Stimulated activated CD8-positive, alpha-beta memory T cell treated with anti-CD3 and anti-CD28 coated beads, Interleukin-12 subunit alpha, Interleukin-12 subunit beta, amount 100 ng/mL, for 1 hour (primary cell): Measurements from ENCODE around the gene AMPD1.

Experiments used
- DNase-seq: peaks from one replicate; pipeline ENCODE4 v3.0.0-alpha.2; 2020; ENCODE audit warnings: low read depth

AMPD1 gene

GRCh38 chr1:114700036-114700600 lies 4.8 kb upstream of the AMPD1 start:
- DNase-seq = no peak

DNA sequence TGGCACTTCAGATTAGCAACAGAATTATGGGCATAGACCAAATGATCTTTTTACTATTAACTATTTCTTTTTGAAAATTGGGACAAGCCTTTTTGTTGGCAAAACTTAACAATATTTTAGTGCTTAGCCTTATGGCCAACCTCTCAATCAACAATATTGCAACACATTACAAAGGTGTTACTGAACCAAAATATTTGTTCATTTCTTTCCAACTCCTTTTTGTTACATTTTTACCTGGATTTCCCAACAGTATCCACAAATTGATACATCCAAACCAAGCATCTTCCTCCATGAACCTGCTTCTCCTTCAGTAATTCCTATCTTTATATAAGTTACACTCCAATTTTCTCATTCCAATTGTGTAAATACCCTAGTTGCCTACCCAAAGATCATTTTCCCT lies 1.5 kb upstream of the AMPD1 start:
- DNase-seq = no peak

- no peak for DNase-seq
These were observed 621 bp downstream of the AMPD1 start for GRCh38 chr1:114694540-114695310.

DNA sequence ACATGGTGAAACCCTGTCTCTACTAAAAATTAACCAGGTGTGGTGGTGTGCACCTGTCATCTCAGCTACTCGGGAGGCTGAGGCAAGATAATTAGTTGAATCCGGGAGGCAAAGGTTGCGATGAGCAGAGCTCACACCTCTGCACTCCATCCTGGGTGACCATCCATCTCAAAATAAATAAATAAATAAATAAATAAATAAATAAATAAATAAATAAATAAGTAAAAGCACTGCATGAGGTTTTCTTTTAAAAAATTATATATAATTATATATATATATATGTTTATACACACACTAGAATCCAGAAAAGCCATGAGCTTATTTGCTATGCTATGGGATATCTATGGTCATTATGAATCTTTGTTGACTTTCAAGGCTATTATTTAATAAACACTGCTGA lies 2.4 kb downstream of the AMPD1 start:
- no peak for DNase-seq

GRCh38 chr1:114691061-114691460 lies 4.3 kb downstream of the AMPD1 start:
- DNase-seq = no peak

- DNase-seq = no peak
These were observed 5.2 kb downstream of the AMPD1 start for GRCh38 chr1:114690148-114690547.

DNA sequence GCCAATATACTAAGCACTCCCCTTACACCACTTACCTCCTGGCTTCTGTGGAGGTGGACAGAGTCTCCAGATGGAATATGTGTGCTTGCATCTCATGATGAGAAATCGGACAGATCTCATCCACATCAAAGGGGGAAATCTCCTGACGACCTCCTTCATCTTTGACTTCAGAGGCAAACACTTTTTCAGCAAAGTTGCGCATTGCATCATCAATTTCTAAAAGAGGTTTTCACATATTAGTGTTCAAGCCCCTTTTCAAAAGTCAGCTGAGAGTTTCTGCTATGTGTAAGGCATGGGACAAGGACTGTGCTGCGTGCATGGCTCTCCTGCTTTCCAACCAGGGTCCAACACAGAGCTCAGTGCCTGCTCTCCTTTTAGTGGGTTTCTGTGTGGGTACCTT lies 6.8 kb downstream of the AMPD1 start:
- no peak for DNase-seq

- no peak for DNase-seq
These were observed 9.5 kb downstream of the AMPD1 start for GRCh38 chr1:114685851-114686250.

DNA sequence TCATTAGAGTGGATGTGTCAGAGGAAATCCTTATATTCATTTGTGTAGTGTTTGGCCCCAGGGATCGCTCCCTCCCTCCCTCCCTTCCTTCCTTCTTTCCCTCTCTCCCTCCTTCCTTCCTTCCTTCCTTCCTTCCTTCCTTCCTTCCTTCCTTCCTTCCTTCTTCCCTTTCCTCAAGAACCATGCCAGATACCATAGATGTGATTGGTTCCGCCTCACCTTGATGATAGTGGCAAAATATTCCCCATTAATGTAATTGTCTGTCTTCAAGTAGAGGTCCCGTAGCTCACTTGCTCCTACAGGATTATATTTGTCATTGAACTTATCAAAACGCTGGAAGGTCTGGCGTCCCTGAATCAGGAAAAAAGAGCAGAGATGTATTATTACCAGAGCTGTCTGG lies 17.7 kb downstream of the AMPD1 start:
- DNase-seq = no peak

- DNase-seq = no peak
These were observed 19.2 kb downstream of the AMPD1 start for GRCh38 chr1:114676115-114676514.

GRCh38 chr1:114671939-114672275 lies 23.4 kb downstream of the AMPD1 start:
- no peak for DNase-seq

DNA sequence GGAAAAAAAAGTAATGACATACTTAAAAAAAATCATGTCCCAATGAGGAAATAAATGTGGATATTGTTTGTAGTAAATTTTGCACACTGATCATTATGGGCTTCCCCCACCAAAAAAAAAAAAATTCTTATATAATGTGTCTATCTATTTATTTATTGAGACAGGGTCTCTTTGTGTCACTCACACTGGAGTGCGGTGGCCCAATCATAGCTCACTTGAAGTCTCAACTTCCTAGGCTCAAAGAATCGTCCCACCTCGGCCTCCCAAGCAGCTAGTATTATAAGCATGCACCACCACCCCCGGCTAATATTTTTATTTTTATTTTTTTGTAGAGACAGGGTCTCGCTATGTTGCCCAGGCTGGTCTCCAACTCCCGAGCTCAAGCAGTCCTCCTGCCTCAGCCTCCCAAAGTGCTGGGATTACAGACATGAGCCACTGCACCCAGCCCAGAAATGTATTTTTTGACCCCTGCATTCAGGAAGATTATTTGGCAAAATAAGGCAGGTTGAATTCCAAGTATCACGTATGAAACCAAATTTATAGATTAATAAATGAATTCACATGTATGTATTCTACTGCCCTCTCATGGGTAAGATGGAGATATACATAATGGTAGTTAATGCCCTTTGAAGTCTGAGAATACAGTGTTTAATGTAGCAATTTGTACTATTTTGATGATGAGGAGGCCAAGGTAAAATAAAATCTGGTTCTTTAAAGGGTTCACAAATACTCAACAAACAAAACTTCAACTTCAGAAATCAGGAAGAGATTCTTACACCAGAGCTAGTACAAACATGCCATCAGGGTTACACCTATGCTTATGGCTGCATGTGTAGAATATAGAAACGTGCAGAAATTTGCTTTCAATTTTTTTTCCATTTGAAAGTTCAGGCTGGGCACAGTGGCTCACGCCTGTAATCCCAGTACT lies 24.1 kb downstream of the AMPD1 start:
- DNase-seq = no peak

GRCh38 chr1:114670083-114671010 lies 25.0 kb downstream of the AMPD1 start:
- DNase-seq = peak; percentile 74

GRCh38 chr1:114669562-114670082 lies 25.7 kb downstream of the AMPD1 start, which contains the start of gene DENND2C:
DENND2C (minus strand) TSS chr1:114670049; CDS start chr1:114625984, 44,065 bp downstream.
- DNase-seq = no peak

DNA sequence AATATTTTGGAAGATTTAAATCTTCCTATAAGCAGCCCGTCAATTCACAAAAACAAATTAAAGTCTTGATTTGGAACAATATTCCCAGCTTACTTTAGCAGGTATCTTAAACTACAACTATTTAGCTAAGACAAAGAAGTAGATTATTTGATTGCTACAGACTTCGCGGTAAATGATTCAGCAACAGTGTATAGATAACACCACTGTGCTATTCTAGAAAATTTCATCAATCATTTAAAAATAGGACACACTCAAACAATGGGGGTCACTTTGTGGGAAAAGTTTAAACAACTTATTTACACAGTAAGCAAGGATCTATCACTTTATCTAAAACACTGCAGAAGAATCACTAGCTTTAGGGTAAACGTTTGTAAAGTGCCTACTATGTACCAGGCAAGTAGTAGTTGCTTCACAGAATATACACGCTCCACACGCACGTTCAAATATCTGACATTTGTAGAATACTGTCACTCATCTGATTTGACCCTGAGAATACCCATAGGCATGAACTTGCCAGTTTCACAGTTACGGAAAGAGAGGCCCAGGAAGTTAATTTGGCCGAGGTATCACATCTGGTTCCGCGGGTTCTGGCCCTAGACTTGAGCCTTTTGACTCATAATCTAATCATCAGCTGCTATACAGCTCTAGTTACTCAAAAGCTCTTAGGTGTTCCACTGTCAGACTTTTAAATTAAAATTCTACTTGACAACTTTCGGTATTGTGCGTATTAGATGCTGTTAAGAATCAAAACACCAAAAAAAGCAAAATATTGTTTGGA lies 26.4 kb downstream of the AMPD1 start:
- DNase-seq = no peak

- DNase-seq = no peak
These were observed 27.0 kb downstream of the AMPD1 start for GRCh38 chr1:114668373-114668772.

- no peak for DNase-seq
These were observed 28.4 kb downstream of the AMPD1 start for GRCh38 chr1:114666954-114667353.

DNA sequence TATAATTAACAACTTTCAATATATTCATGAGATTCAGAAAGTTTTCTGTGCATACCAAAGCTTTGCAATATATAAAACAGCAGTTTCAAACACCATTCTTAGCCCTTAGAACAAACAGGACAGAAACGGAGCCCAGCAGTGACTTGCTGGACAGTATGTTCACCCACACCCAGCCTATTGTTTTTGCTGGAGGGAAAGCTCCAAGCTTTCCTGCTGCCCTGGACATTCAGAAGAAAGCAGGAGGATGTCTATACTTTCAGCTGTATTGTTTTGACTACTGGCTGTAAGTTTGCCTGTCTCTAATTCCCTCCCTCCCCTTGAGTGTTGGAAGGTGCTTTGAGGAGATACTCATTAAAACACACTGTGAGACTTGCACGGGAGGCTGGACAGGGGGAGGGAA lies 35.1 kb downstream of the AMPD1 start:
- DNase-seq = no peak

- no peak for DNase-seq
These were observed 43.5 kb downstream of the AMPD1 start for GRCh38 chr1:114651893-114652292.

DNA sequence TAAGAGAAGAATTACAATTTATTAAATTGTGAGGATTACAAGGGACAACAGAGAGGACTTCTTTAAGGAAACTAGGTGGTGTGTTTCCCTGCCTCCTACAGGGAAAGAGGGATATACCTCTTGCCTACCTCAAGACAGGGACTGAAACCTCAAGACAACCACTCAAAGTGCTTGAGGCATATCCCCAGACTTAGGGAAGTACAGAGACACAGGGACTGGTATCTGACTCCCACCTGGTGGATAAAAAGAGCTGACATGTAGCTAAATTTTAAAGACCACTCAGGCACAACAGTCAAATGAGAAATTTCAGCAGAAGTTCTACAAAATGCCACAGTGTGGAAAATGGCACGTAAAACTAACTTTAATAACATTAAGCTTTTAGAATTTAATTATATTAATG lies 46.8 kb downstream of the AMPD1 start:
- DNase-seq = no peak

DNA sequence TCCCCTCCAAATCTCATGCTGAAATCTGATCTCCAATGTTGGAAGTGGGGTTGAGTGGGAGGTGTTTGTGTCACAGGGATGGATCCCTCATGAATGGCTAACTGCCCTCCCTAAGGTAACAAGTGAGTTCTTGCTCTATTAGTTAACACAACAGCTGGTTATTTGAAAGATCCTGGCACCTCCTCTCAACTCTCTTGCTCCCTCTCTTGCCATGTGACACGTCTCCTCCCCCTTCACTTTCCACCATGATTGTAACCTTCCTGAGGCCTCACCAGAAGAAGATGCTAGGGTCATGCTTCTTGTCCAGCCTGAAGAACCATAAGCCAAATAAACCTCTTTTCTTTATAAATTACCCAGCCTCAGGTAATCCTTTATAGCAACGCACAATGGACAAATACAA lies 54.0 kb downstream of the AMPD1 start:
- no peak for DNase-seq
